Measurements from ENCODE around the gene AVPR1B. TPM values are rescaled to one million over a fixed set of nuclear protein-coding genes. Genes with fewer than 3 reads are reported as not detected.
"Not testable (repeated sequence)": the region's sequence is repeated elsewhere in the genome, so short reads cannot be mapped to it uniquely, and the experiment has no call there.

AVPR1B gene
- total RNA-seq, 1 donor from 2014 or later: not detected

- no peak for DNase-seq (ENCODE audit: extremely low read depth, low read depth, low spot score)
Measured at GRCh38 chr1:206087091-206087490, 30.1 kb downstream of the AVPR1B start.

GRCh38 chr1:206083750-206084149 is 33.4 kb downstream of the AVPR1B start:
- DNase-seq (ENCODE audit: extremely low read depth, low read depth, low spot score): no peak

DNA sequence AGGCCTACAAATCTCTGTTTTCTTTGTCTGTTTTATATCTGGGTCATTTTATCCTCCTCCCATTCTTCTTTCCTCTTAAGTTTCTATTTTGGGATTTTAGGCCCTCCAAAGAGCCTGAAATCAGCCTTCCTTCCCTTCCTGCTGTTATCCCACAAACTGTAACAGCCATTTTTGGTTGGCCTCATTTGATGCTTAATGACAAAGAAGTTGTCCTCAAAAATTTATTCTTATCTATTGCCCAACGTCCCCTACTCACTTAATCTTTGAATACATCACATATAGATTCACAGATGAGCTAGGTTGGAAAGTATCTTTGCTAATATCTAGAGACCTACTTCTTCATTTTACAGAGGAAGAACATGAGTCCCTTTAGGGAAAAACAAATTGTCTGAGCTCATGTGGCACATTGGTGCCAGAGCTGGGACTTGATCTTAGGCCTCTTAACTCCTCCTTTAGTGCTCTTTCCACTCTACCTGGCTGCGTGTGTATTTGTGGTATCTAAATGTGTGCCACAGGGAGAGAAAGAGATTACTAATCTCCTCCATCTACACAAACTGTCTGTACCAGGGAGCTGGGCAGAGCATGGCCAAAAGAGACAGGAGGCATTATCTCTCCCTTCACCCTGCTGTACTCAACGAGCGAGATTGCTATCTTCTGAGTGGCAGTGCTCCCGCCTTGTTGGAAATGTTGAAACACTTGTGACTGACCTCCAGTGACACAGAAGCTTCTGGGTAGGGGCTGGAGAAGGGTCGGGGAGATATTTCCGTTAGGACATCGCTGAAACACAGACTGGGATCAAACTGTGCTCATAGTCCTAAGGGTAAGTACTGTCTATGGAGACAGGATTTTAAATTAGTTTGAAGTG is 34.1 kb downstream of the AVPR1B start:
- no peak for DNase-seq (ENCODE audit: extremely low read depth, low read depth, low spot score)

- no peak for DNase-seq (ENCODE audit: extremely low read depth, low read depth, low spot score)
Measured at GRCh38 chr1:206081856-206082255, 35.3 kb downstream of the AVPR1B start.

- DNase-seq (ENCODE audit: extremely low read depth, low read depth, low spot score): no peak
Measured at GRCh38 chr1:206080026-206080820, 37.0 kb downstream of the AVPR1B start.

- DNase-seq (ENCODE audit: extremely low read depth, low read depth, low spot score): no peak
Measured at GRCh38 chr1:206079135-206079534, 38.1 kb downstream of the AVPR1B start.

DNA sequence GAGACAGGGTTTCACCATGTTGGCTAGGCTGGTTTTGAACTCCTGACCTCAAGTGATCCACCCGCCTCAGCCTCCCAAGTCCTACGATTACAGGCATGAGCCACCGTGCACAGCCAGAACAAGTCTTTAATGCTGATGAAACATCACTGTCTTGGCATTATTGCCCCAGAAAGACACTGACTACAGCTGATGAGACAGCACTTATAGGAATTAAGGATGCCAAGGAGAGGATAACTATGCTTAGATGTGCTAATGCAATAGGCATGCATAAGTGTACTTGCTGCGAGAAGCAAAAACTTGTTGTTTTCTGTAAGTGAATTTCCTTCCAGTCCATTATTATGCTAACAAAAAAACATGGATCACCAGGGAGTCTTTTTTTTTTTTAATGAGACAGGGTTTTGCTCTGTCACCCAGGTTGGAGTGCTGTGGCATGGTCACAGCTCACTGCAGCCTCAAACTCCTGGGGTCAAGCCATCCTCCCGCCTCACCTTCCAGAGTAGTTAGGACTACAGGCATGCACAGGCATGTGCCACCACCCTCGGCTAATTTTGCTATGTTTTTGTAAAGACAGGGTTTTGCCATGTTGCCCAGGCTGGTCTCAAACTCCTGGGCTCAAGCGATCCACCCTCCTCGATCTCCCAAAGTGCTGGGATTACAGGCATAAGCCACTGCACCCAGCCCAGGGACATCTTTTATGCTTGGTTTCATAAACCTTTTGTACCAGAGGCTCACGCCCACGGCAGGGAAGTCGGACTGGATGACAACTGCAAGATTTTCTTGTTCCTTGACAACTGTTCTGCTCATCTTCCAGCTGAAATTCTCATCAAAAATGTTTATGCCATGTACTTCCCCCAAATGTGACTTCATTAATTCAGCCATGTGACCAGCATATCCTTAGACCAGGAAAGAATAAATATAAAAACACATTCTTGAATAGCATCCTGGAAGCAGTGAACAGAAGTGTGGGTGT is 41.1 kb downstream of the AVPR1B start:
- DNase-seq (ENCODE audit: extremely low read depth, low read depth, low spot score): no peak

- no peak for DNase-seq (ENCODE audit: extremely low read depth, low read depth, low spot score)
Measured at GRCh38 chr1:206074839-206075238, 42.3 kb downstream of the AVPR1B start.

GRCh38 chr1:206070627-206071304 is 46.4 kb downstream of the AVPR1B start:
- no peak for DNase-seq (ENCODE audit: extremely low read depth, low read depth, low spot score)

DNA sequence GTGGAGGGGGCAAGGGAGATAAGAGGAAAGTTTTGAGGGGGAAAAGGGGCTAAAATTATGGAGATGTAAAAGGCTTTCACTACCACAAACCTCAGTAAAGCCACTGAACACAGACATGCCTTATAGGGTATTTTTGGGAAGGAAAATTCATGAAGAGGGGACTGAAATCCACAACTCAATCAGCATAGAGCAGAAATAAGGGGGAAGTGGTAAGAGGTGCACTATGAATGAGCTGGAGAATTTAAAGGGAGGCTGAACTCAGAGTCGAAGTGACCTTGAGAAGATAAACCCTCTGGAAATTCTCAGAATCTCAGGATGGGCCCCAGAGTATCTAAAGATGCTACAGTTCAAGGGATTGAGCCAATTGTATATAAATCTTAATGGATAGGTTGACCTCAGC is 48.9 kb downstream of the AVPR1B start:
- DNase-seq (ENCODE audit: extremely low read depth, low read depth, low spot score): no peak

- DNase-seq (ENCODE audit: extremely low read depth, low read depth, low spot score): no peak
Measured at GRCh38 chr1:206067486-206068227, 49.5 kb downstream of the AVPR1B start.

DNA sequence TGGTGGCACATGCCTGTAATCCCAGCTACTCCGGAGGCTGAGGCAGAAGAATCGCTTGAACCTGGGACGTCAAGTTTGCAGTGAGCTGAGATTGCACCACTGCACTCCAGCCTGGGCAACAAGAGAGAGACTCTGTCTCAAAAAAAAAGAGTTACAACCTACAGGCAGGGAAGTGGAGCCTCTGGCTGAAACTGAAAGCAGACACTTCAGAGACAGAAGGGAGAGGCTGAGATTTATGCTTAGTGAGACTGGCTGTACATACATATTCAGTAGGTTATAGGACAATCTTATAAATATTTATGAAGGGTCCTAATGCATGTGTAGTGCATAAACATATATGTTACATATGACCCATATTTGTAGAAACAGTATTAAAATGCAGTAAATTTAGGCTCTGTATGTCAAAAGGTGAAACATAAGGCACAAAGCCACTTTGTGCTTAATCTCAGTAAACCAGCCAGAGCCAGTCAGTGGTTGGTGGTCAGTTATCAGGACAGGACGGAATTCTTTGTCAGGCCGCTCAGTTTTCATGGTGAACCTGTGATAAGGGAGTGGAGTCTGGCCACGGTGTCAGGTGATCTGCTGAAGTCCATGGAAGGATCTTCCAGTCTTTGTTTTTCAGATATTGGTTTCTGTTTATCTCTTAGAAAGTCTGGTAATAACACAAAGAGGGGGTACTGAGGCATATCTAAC is 50.6 kb downstream of the AVPR1B start:
- DNase-seq (ENCODE audit: extremely low read depth, low read depth, low spot score): no peak

- DNase-seq (ENCODE audit: extremely low read depth, low read depth, low spot score): no peak
Measured at GRCh38 chr1:206065547-206066145, 51.5 kb downstream of the AVPR1B start.

DNA sequence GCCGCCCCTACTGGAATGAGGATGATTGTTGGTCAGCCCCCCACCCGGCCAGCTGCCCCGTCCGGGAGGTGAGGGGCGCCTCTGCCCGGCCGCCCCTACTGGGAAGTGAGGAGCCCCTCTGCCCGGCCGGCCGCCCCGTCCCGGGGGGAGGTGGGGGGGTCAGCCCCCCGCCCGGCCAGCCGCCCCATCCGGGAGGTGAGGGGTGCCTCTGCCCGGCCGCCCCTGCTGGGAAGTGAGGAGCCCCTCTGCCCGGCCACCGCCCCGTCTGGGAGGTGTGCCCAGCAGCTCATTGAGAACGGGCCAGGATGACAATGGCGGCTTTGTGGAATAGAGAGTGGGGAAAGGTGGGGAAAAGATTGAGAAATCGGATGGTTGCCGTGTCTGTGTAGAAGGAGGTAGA is 52.7 kb downstream of the AVPR1B start:
- DNase-seq (ENCODE audit: extremely low read depth, low read depth, low spot score): not testable (repeated sequence)

- DNase-seq (ENCODE audit: extremely low read depth, low read depth, low spot score): not testable (repeated sequence)
Measured at GRCh38 chr1:206064001-206064400, 53.2 kb downstream of the AVPR1B start.

DNA sequence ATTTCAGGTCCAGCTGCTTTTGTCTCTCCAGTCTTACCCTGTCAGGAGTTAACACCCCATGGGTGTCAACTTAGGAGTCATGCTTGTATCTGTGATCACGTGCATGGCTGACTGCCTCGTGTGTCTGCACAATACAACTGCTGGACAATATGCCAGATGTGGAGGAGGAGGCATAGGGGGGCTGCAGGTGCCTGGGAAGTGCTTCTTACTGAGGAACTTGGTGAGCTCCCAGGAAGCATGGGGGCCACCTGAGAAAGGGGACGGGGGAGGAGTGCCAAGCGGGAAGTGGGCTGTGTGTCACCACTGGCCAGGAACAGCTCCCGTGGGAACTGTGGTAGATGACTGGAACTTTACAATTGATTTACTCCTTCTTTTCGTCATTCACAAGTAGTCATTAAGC is 54.7 kb downstream of the AVPR1B start:
- DNase-seq (ENCODE audit: extremely low read depth, low read depth, low spot score): no peak

DNA sequence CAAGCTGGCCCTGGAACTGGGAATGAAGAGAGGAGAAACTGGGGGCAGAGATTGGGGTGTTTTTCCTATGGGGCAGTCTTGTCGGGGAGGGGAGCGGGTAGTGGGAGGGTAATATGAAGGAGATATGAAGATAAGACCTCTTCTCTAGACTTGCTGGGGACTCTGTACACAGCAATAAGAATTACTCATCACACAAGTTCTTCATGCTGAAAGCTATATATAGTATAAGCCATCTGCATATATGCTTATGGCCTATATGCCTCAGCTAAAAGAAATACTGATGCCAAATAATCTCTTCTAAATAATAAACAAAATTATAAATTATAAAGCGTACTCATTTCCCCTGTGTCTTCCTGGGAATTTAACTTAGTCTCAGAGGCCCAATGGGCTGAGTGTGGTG is 56.3 kb downstream of the AVPR1B start:
- no peak for DNase-seq (ENCODE audit: extremely low read depth, low read depth, low spot score)

Measured in glomerular endothelial cell (primary cell).